Astrocyte (in vitro differentiated cells and primary cell): ENCODE results near the gene ZNF277. TPM values are rescaled to one million over a fixed set of nuclear protein-coding genes. Genes with fewer than 3 reads are reported as not detected.

ENCODE experiments used
- DNase-seq: peaks from one replicate; pipeline ENCODE4 v3.0.0-alpha.2; 2010; ENCODE audit warnings: low read depth
- FAIRE-seq: peaks from 2 replicates; lab custom pipeline; 2011; peaks lifted over from hg19 to GRCh38; lab: Jason Lieb, UNC
- H2AFZ ChIP-seq: 2 replicates; pipeline ENCODE4 v1.6.0; 2012; ENCODE audit warnings: low read depth, low read length, inconsistent platforms
- H3K27ac ChIP-seq: 2 replicates; pipeline ENCODE4 v1.5.1; 2011; ENCODE audit warnings: low read depth, low read length, inconsistent platforms
- H3K27me3 ChIP-seq: 2 replicates; pipeline ENCODE4 v1.6.0; 2011; ENCODE audit warnings: low read length, inconsistent platforms; ENCODE audit not compliant: insufficient read depth
- H3K36me3 ChIP-seq: 2 replicates; pipeline ENCODE4 v1.5.1; 2011; ENCODE audit warnings: low read length, inconsistent platforms; ENCODE audit not compliant: insufficient read depth
- H3K4me1 ChIP-seq: 2 replicates; pipeline ENCODE4 v1.5.1; 2011; ENCODE audit warnings: low read length, inconsistent platforms; ENCODE audit not compliant: insufficient read depth
- H3K4me2 ChIP-seq: 2 replicates; pipeline ENCODE4 v1.6.0; 2012; ENCODE audit warnings: low read length, inconsistent platforms
- H3K4me3 ChIP-seq: 2 replicates; pipeline ENCODE4 v1.5.1; 2011; ENCODE audit warnings: low read depth, mild to moderate bottlenecking, low read length, inconsistent platforms; ENCODE audit not compliant: insufficient read depth
- H3K79me2 ChIP-seq: 2 replicates; pipeline ENCODE4 v1.6.0; 2012; ENCODE audit warnings: mild to moderate bottlenecking, low read length, inconsistent platforms; ENCODE audit not compliant: insufficient read depth
- H3K9ac ChIP-seq: 2 replicates; pipeline ENCODE4 v1.6.0; 2012; ENCODE audit warnings: mild to moderate bottlenecking, low read length, inconsistent platforms
- H3K9me3 ChIP-seq: 2 replicates; pipeline ENCODE4 v1.5.1; 2012; ENCODE audit warnings: low read depth, mild to moderate bottlenecking, low read length, inconsistent platforms; ENCODE audit not compliant: insufficient read depth
- H4K20me1 ChIP-seq: 2 replicates; pipeline ENCODE4 v1.6.0; 2012; ENCODE audit warnings: low read length, inconsistent platforms; ENCODE audit not compliant: insufficient read depth
- H3K27ac Mint-ChIP-seq: one replicate; pipeline ENCODE4 v1.8.0; 2021; ENCODE audit warnings: mild to moderate bottlenecking, mixed read lengths; ENCODE audit not compliant: unreplicated experiment
- H3K27me3 Mint-ChIP-seq: one replicate; pipeline ENCODE4 v1.8.0; 2021; ENCODE audit warnings: low read depth, mixed read lengths; ENCODE audit not compliant: unreplicated experiment
- H3K36me3 Mint-ChIP-seq: one replicate; pipeline ENCODE4 v1.8.0; 2021; ENCODE audit warnings: low read depth, mixed read lengths; ENCODE audit not compliant: unreplicated experiment
- H3K4me1 Mint-ChIP-seq: one replicate; pipeline ENCODE4 v1.8.0; 2021; ENCODE audit warnings: low read depth, mixed read lengths; ENCODE audit not compliant: unreplicated experiment
- H3K4me3 Mint-ChIP-seq: one replicate; pipeline ENCODE4 v1.8.0; 2021; ENCODE audit warnings: mild to moderate bottlenecking, moderate library complexity, mixed read lengths; ENCODE audit not compliant: unreplicated experiment
- H3K9me3 Mint-ChIP-seq: one replicate; pipeline ENCODE4 v1.8.0; 2021; ENCODE audit warnings: mild to moderate bottlenecking, mixed read lengths; ENCODE audit not compliant: unreplicated experiment
- CTCF ChIP-seq: IDR thresholded peaks from 2 replicates; pipeline ENCODE4 v1.5.1; 2011; ENCODE audit warnings: low read depth, mild to moderate bottlenecking, inconsistent platforms, low read length, moderate library complexity; ENCODE audit not compliant: insufficient read depth
- EZH2 ChIP-seq: IDR thresholded peaks from 2 replicates; pipeline ENCODE4 v1.6.1; 2012; ENCODE audit warnings: mild to moderate bottlenecking, low read length, inconsistent platforms; ENCODE audit not compliant: insufficient read depth
- total RNA-seq: library from RNA; stranded (reverse); gene quantifications from 2 replicates; pipeline ENCODE4 v1.2.1, GENCODE V29; 2021

The ZNF277 gene
- total RNA-seq, 1 donor from 2014 or later, result 23.0 TPM

GRCh38 chr7:112290065-112290464, 83.6 kb downstream of the ZNF277 start:
- no peak overlapping the region for H3K4me3 ChIP-seq
- no peaks in the 10 kb centered on the region for H3K27me3 Mint-ChIP-seq
- H3K79me2 ChIP-seq, result no peaks in the 10 kb centered on the region
- DNase-seq (peak; percentile 66), FAIRE-seq (peak; percentile 81)
- H3K27ac Mint-ChIP-seq, result peak overlapping the region; percentile 14
- H2AFZ ChIP-seq, result no peak overlapping the region
- no peaks in the 10 kb centered on the region for H4K20me1 ChIP-seq
- H3K4me3 Mint-ChIP-seq, result no peak overlapping the region
- H3K4me1 ChIP-seq, result peaks cover 8% of the 10 kb centered on the region
- H3K4me1 Mint-ChIP-seq, result peaks cover 13% of the 10 kb centered on the region
- peak overlapping the region; percentile 21 for H3K4me2 ChIP-seq
- TF ChIP-seq CTCF (no peak), EZH2 (no peak)
- no peaks in the 10 kb centered on the region for H3K36me3 ChIP-seq
- H3K27me3 ChIP-seq, result no peaks in the 10 kb centered on the region
- H3K9me3 ChIP-seq, result no peaks in the 10 kb centered on the region
- peaks cover 2% of the 10 kb centered on the region for H3K36me3 Mint-ChIP-seq
- H3K9me3 Mint-ChIP-seq, result no peaks in the 10 kb centered on the region
- no peak overlapping the region for H3K9ac ChIP-seq
- H3K27ac ChIP-seq, result no peak overlapping the region

- Mint-ChIP-seq H3K36me3 (peaks cover 2% of the 10 kb centered on the region), H3K9me3 (no peaks in the 10 kb centered on the region), H3K4me1 (peaks cover 10% of the 10 kb centered on the region), H3K27me3 (no peaks in the 10 kb centered on the region), H3K27ac (no peak overlapping the region), H3K4me3 (no peak overlapping the region)
- Histone ChIP-seq H4K20me1 (no peaks in the 10 kb centered on the region), H3K27me3 (no peaks in the 10 kb centered on the region), H3K36me3 (no peaks in the 10 kb centered on the region), H2AFZ (no peak overlapping the region), H3K27ac (no peak overlapping the region), H3K4me3 (no peak overlapping the region), H3K4me1 (peaks cover 8% of the 10 kb centered on the region), H3K4me2 (no peak overlapping the region), H3K9me3 (no peaks in the 10 kb centered on the region), H3K9ac (no peak overlapping the region), H3K79me2 (no peaks in the 10 kb centered on the region)
- TF ChIP-seq CTCF (no peak), EZH2 (no peak)
- FAIRE-seq (no peak), DNase-seq (no peak)
Observed at GRCh38 chr7:112292162-112292561, 85.7 kb downstream of the ZNF277 start.

GRCh38 chr7:112293416-112293815, 86.9 kb downstream of the ZNF277 start:
- no peak overlapping the region for H3K27ac ChIP-seq
- H3K9ac ChIP-seq, result no peak overlapping the region
- H3K4me3 ChIP-seq, result no peak overlapping the region
- Mint-ChIP-seq H3K4me3 (no peak overlapping the region), H3K27ac (no peak overlapping the region), H3K9me3 (no peaks in the 10 kb centered on the region), H3K27me3 (no peaks in the 10 kb centered on the region), H3K36me3 (peaks cover 2% of the 10 kb centered on the region), H3K4me1 (peaks cover 10% of the 10 kb centered on the region)
- H4K20me1 ChIP-seq, result no peaks in the 10 kb centered on the region
- no peaks in the 10 kb centered on the region for H3K36me3 ChIP-seq
- FAIRE-seq (no peak), DNase-seq (peak; percentile 20)
- H3K79me2 ChIP-seq, result no peaks in the 10 kb centered on the region
- H3K27me3 ChIP-seq, result no peaks in the 10 kb centered on the region
- peaks cover 8% of the 10 kb centered on the region for H3K4me1 ChIP-seq
- TF ChIP-seq CTCF (no peak), EZH2 (no peak)
- H3K4me2 ChIP-seq, result no peak overlapping the region
- H3K9me3 ChIP-seq, result no peaks in the 10 kb centered on the region
- H2AFZ ChIP-seq, result no peak overlapping the region
